Ovary (tissue), 9 donors: ENCODE results near the gene MRPL30. TPM values are rescaled to one million over a fixed set of nuclear protein-coding genes. Genes with fewer than 3 reads are reported as not detected.
"Not testable (repeated sequence)": the region's sequence is repeated elsewhere in the genome, so short reads cannot be mapped to it uniquely, and the experiment has no call there.

Experiments
- DNase-seq, 5 donors: peaks; one replicate each; pipeline ENCODE4 v3.0.0-alpha.2; 2019 to 2020
- H3K27ac ChIP-seq, 2 donors: fragments of 200-600 bp; one replicate each; pipeline versions ENCODE4 v1.5.1 to v1.8.0; 2019 to 2022
- H3K27me3 ChIP-seq: fragments of 200-600 bp; one replicate; pipeline ENCODE4 v1.8.0; 2022
- H3K36me3 ChIP-seq: fragments of 200-600 bp; sonication (generic); one replicate; pipeline ENCODE4 v1.5.1; 2019
- H3K4me1 ChIP-seq: one replicate; pipeline ENCODE4 v1.8.1; 2013; ENCODE audit warnings: mild to moderate bottlenecking, moderate library complexity; ENCODE audit not compliant: insufficient read depth
- H3K4me3 ChIP-seq: fragments of 200-600 bp; sonication (generic); one replicate; pipeline ENCODE4 v1.5.1; 2017
- H3K9me3 ChIP-seq, 2 donors: fragments of 200-600 bp in 1 of 2; sonication (generic) in 1 of 2; one replicate each; pipeline versions ENCODE4 v1.5.1 to v1.8.1; 2013 to 2019; ENCODE audit warnings: mild to moderate bottlenecking in 1 of 2, moderate library complexity in 1 of 2
- CTCF ChIP-seq, 3 donors: fragments of 450-650 bp in 2 of 3; fragments of 200-600 bp in 1 of 3; IDR thresholded peaks; one replicate each; pipeline versions ENCODE4 v1.5.1 to v1.8.0; 2016 to 2022; ENCODE audit warnings: antibody characterized with exemption in 3 of 3, mild to moderate bottlenecking in 1 of 3
- EP300 ChIP-seq: sonication (generic); formaldehyde crosslinking; IDR thresholded peaks from one replicate; pipeline ENCODE4 v1.6.1; 2017; ENCODE audit warnings: antibody characterized with exemption
- POLR2A ChIP-seq: fragments of 450-650 bp; IDR thresholded peaks from one replicate; pipeline ENCODE4 v1.6.1; 2017; ENCODE audit warnings: antibody characterized with exemption, mild to moderate bottlenecking, moderate library complexity
- WGBS, 3 donors: extraction: QIAGEN DNeasy Blood & Tissue Kit in 1 of 3; methylation state at CpG; one replicate each; pipeline versions ENCODE4 v1.1.5 to v1.1.7; 2013 to 2017; 5-methylcytosine and 5-hydroxymethylcytosine counted together
- intact Hi-C, 4 donors: fragments of 100-400 bp; cut with DNase I; formaldehyde crosslinking; loops; one replicate each; pipeline versions ENCODE4 v1.11.0 to v1.15.1; 2022 to 2023
- polyA plus RNA-seq, 2 donors: library from polyadenylated mRNA; stranded (reverse); fragments of 200-250 nt in 1 of 2; fragments of 350-450 nt in 1 of 2; fragmentation: Illumina TruSeq in 1 of 2; extraction: RNeasy Lipid Tissue Mini Kit (QIAGEN cat#74804) in 1 of 2; gene quantifications; one replicate each; pipeline ENCODE4 v1.2.3, GENCODE V29; 2013 to 2014
- total RNA-seq, 7 donors: library from RNA; depleted of rRNA in 2 of 7; stranded (reverse); fragments of >200 nt in 2 of 7; fragmentation: NEBNext Ultra II Directional in 3 of 7; extraction: Animal tissue kit (Norgen Biotek cat#: 25700) in 3 of 7; gene quantifications; one replicate each; pipeline versions ENCODE4 v1.1.0 to v1.2.4, GENCODE V29; 2016 to 2023
- donor health status: DM: no; HTN: no; CAD: no; lungs with moderate emphysema.
- donor health status: DM: no; HTN: no; CAD: no.
- donor health status: Bipolar disorder and iron deficiency.
- donor health status: DM: yes; HTN: yes; CAD: no.
- donor health status: DM: no; HTN: no; CAD: no.
- donor health status: DM: yes; HTN: yes; CAD: no.

MRPL30 gene
- total and polyA plus RNA-seq, 9 donors: 18.7 to 43.8 (median 21.8) TPM

- TF ChIP-seq POLR2A: no peak
- no peak for TF ChIP-seq CTCF (IDR thresholded peaks at IDR 0.05)
- TF ChIP-seq EP300: no peak
- Histone ChIP-seq H3K27me3 (no peaks in the 10 kb centered on the region), H3K36me3 (no peaks in the 10 kb centered on the region), H3K27ac (no peak overlapping the region), H3K4me3 (no peak overlapping the region), H3K4me1 (no peaks in the 10 kb centered on the region), H3K9me3 (no peaks in the 10 kb centered on the region)
- intact Hi-C loops: no loop called here
- no peak for DNase-seq
- WGBS, 3 donors: 84 to 92% (median 85%) methylated on average over 1 of the region's 1 CpG
These were observed 9.6 kb downstream of the MRPL30 start for GRCh38 chr2:99190548-99190947.

- 96 to 99% (median 99%) methylated on average over 4 of the region's 4 CpGs for WGBS, 3 donors
- H3K27ac ChIP-seq, DNase-seq, H3K27me3 ChIP-seq, H3K4me1 ChIP-seq, H3K4me3 ChIP-seq, H3K9me3 ChIP-seq, H3K36me3 ChIP-seq, intact Hi-C loops: not testable (repeated sequence)
These were observed 11.4 kb downstream of the MRPL30 start for GRCh38 chr2:99192364-99192763.

GRCh38 chr2:99198103-99198841 lies 17.3 kb downstream of the MRPL30 start:
- Histone ChIP-seq H3K4me3 (no peak overlapping the region), H3K27me3 (no peaks in the 10 kb centered on the region), H3K9me3 (no peaks in the 10 kb centered on the region), H3K4me1 (no peaks in the 10 kb centered on the region), H3K36me3 (no peaks in the 10 kb centered on the region), H3K27ac (no peak overlapping the region)
- 84 to 89% (median 86%) methylated on average over 6 of the region's 6 CpGs for WGBS, 3 donors
- DNase-seq: no peak
- intact Hi-C loops: no loop called here
- no peak for TF ChIP-seq CTCF (IDR thresholded peaks at IDR 0.05)
- TF ChIP-seq POLR2A: no peak
- no peak for TF ChIP-seq EP300

- Histone ChIP-seq H3K4me3 (no peak overlapping the region), H3K27ac (no peak overlapping the region), H3K9me3 (no peaks in the 10 kb centered on the region), H3K36me3 (no peaks in the 10 kb centered on the region), H3K4me1 (no peaks in the 10 kb centered on the region), H3K27me3 (no peaks in the 10 kb centered on the region)
- TF ChIP-seq POLR2A: no peak
- TF ChIP-seq EP300: no peak
- no peak for TF ChIP-seq CTCF (IDR thresholded peaks at IDR 0.05)
- 66 to 82% (median 71%) methylated on average over 7 of the region's 7 CpGs for WGBS, 3 donors
- no peak for DNase-seq
- intact Hi-C loops: no loop called here
These were observed 19.3 kb downstream of the MRPL30 start for GRCh38 chr2:99200076-99200800.
